ENCODE data around the gene HTR2B.
A peak's percentile ranks its signal among the peaks of the same experiment; 100 is the strongest.

Gene HTR2B

DNA sequence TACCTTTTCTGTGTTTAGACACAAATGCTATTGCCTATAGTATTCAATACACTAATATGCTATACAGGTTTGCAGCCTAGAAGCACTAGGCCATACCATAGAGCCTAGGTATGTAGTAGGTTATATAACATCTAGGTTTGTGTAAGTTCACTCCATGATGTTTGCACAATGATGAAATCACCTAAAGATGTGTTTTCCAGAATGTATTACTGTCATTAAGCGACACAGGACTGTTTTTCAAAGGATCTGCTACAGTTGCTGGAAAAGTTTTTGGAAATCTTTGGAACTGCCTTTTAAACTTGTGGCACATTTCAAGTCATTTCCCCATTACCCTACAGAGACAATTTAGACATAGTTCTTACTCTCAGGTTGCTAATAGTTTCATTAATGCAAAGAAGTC, 58.9 kb downstream of the HTR2B start:
- DNase-seq = no peak
- Histone ChIP-seq H3K36me3 (peaks cover 71 to 91% (median 76%) of the 10 kb centered on the region in 3 donors), H3K4me3 (no peak overlapping the region), H3K9me3 (no peaks in the 10 kb centered on the region), H3K27ac (no peak overlapping the region), H3K27me3 (no peaks in the 10 kb centered on the region), H3K4me1 (no peaks in the 10 kb centered on the region)
- TF ChIP-seq, protein P1, sequence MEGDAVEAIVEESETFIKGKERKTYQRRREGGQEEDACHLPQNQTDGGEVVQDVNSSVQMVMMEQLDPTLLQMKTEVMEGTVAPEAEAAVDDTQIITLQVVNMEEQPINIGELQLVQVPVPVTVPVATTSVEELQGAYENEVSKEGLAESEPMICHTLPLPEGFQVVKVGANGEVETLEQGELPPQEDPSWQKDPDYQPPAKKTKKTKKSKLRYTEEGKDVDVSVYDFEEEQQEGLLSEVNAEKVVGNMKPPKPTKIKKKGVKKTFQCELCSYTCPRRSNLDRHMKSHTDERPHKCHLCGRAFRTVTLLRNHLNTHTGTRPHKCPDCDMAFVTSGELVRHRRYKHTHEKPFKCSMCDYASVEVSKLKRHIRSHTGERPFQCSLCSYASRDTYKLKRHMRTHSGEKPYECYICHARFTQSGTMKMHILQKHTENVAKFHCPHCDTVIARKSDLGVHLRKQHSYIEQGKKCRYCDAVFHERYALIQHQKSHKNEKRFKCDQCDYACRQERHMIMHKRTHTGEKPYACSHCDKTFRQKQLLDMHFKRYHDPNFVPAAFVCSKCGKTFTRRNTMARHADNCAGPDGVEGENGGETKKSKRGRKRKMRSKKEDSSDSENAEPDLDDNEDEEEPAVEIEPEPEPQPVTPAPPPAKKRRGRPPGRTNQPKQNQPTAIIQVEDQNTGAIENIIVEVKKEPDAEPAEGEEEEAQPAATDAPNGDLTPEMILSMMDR (IDR thresholded peaks at IDR 0.05) = no peak
- intact Hi-C loops (cut with DNase I; ENCODE audit: low total_unique reads) = no loop called here

DNA sequence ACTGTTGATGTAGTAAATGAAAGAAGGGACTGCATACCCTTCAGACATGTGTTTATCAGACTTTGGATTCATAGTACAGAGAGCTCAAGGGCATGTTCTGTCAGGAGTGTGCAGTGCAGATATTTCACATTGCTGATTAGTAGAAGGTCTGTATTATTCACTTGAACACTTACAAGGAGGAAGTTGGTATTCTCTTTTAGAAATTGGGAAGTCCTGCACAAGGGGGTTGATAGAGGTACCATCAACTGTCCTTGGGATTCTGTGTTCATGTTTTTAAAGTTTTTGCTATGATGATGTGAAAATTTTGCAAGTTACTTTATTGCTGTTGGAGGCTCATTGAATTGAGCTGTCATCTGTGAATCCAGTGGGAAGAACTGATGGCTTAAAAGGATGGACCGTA, 61.5 kb downstream of the HTR2B start:
- H3K27ac ChIP-seq = no peak overlapping the region

DNA sequence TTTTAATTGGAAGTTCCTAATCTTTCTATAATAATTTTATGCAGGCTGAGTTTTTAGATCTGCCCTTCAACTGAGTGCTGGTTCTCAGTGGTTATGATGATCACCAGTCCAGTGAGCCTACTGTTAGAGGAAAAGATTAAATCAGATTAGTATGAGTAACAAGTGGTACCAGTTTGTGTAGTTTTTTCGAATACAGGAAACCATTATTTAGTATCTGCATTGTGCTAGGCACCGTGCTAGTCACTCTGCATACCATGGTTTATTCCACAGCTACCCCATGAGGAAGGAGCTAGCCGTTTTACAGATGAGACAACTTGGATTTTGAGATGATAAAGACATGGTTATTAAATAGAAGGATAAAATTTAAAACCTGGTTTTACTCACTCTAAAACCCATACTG, 62.1 kb downstream of the HTR2B start:
- intact Hi-C loops (cut with DNase I; ENCODE audit: low total_unique reads) = no loop called here
- Histone ChIP-seq H3K4me3 (no peak overlapping the region), H3K27ac (no peak overlapping the region), H3K27me3 (no peaks in the 10 kb centered on the region), H3K4me1 (peaks cover 0 to 23% (median 22%) of the 10 kb centered on the region in 4 donors), H3K9me3 (no peaks in the 10 kb centered on the region), H3K36me3 (peaks cover 43 to 65% (median 54%) of the 10 kb centered on the region in 3 donors)
- no peak for DNase-seq
- TF ChIP-seq, protein P1 (IDR thresholded peaks at IDR 0.05) = no peak

More for the DNA sequence above, 61.5 kb downstream of the HTR2B start:
- no peaks in the 10 kb centered on the region for H3K27me3 ChIP-seq
- peaks cover 0 to 18% (median 17%) of the 10 kb centered on the region in 4 donors for H3K4me1 ChIP-seq
- H3K36me3 ChIP-seq = peaks cover 48 to 71% (median 60%) of the 10 kb centered on the region in 3 donors
- no peak overlapping the region for H3K4me3 ChIP-seq
- intact Hi-C loops (cut with DNase I; ENCODE audit: low total_unique reads) = no loop called here
- no peak for DNase-seq
- TF ChIP-seq, protein P1 (IDR thresholded peaks at IDR 0.05) = no peak
- no peaks in the 10 kb centered on the region for H3K9me3 ChIP-seq

DNA sequence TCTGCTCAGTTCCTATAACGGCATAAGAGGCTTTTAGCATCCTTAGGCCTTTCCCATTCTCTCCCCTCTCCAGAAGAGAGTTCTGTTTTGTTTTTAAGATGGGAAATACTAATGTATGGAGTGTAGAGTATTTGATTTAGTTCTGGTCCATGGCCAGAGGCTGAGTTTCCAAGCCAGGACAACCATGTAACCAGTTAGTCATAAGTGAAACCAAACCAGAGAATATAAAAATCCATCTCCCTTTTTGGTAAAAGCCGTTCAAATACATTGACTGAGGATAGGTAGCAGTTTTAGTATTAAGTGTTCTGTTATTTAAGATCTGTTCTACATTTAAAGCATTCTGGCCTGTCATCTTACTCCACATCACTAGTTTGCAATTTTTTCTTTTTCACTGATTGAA, 65.1 kb downstream of the HTR2B start:
- TF ChIP-seq, protein P1 (IDR thresholded peaks at IDR 0.05) = no peak
- intact Hi-C loops (cut with DNase I; ENCODE audit: low total_unique reads) = no loop called here
- Histone ChIP-seq H3K27me3 (no peaks in the 10 kb centered on the region), H3K36me3 (peaks cover 16 to 35% (median 33%) of the 10 kb centered on the region in 3 donors), H3K9me3 (no peaks in the 10 kb centered on the region), H3K4me3 (no peak overlapping the region), H3K4me1 (peaks cover 0 to 28% (median 27%) of the 10 kb centered on the region in 4 donors), H3K27ac (no peak overlapping the region)
- DNase-seq = no peak

DNA sequence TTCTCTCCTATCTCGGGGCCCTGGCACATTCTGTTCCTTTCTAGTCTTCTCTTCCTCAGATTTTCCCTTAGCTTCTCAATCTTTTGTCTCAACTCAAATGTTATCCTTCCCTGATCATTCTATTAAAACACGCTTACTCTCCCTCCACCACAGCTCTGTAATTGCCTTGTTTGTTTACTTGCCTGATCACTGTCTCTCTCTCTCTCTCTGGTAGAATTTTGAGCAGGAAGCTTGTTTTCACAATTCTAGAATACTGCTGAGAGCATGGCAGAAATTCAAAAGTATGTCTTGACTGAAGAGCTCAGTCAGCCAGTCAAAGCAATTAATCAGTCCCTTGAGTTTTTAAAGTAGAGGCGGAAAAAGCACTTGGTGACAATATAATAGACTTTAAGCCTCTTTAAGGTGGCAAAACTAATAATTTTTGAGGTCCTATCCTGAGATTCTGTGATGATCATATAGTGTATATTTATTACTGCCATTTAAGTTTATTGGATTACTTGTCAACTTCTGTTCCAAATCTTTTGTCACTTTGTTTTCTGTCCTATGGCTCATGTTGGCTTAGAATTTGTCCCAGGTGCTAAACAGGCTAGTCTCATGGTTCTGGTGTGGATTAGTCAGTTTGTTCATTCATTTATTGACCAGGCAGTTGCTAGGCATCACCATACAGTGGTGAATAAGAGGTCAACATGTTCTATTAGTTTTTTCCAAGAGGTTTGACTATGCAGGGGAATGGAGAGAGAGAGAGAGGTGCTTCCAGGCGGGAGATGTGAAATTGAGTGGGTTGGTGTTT, 65.9 kb downstream of the HTR2B start:
- Histone ChIP-seq H3K36me3 (peaks cover 9 to 27% (median 25%) of the 10 kb centered on the region in 3 donors), H3K4me1 (peaks cover 0 to 28% (median 27%) of the 10 kb centered on the region in 4 donors), H3K27ac (no peak overlapping the region), H3K4me3 (peak overlapping the region in 1 of 2 donors; percentile 94), H3K27me3 (no peaks in the 10 kb centered on the region), H3K9me3 (no peaks in the 10 kb centered on the region)
- no peak for DNase-seq
- intact Hi-C loops (cut with DNase I; ENCODE audit: low total_unique reads) = no loop called here
- TF ChIP-seq, protein P1 (IDR thresholded peaks at IDR 0.05) = no peak
